GM11168 (cell line): Measurements from ENCODE around the gene CAP2.
"Not testable (repeated sequence)": the region's sequence is repeated elsewhere in the genome, so short reads cannot be mapped to it uniquely, and the experiment has no call there.

Source experiments
- in situ Hi-C: fragments of 300-500 bp; cut with MboI; formaldehyde crosslinking; loops from one replicate; pipeline ENCODE4 v1.12.0; 2022; ENCODE audit warnings: low sequenced_read_pairs; ENCODE audit not compliant: unreplicated experiment

Gene CAP2

DNA sequence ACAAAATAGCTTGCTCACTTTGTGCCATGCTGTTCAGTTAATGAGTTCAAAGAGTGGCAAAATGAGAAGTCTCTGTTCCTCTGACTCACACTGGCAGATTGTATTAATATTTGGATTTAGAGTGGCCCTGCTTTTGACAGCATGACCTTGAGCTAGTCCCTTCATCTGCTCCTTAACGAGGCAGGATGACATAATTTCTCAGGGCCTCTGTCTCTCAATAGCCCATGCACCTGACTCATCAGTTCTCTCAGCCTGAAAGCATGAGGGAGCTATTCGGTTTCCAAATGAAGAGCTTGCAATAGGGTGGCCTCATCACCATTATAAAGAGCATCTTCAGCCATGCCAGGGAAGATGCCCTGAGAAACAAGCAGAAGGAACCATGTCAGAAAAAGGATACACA is 38.2 kb downstream of the CAP2 start:
- in situ Hi-C loops, result no loop called here

DNA sequence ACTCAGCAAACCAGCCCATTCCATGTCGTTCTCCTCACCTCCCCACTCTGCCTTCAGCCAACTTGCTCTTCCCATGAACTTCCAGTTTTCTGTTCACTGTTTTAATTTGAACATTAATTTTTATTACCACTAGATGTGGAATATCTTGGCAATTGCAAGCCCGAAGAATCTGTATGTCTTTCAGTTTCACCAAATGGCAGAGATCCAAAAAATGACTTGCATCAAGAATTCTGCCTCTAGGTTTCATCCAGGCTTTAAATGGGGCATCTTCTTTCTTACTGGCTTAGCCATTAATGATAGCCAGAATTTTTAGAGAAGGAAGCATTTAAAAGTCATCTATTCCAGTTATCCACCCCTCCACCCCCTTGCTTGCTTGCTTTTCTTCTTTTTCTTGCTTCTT is 39.0 kb downstream of the CAP2 start:
- in situ Hi-C loops, result no loop called here

DNA sequence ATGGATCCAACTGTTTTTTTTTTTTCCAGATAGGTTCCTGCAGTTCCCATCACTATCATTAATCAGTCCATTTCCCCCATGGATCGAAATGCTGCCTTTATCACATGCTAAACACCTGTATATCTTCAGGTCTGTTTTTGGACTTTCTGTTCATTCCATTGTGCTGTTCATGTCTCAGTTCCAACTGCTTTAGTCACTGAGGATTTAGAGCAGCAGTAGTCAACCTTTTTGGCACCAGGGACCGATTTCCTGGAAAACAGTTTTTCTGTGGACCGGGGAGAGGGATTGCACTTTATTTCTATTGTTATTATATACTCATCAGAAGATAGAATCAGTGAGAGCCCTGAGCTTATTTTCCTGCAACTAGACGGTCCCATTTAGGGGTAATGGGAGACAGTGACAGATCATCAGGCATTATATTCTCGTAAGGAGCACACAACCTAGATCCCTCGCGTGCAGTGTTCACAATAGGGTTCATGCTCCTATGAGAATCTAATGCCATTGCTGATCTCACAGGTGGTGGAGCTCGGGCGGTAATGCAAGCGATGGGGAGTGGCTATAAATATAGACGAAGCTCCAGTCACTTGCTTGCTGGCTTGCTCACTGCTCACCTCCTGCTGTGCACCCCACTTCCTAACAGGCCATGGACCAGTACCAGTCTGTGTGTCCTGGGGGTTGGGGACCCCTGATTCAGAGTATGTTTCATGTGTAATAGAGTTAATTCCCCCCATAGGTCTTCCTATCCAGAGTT is 46.0 kb downstream of the CAP2 start:
- in situ Hi-C loops, result no loop called here

DNA sequence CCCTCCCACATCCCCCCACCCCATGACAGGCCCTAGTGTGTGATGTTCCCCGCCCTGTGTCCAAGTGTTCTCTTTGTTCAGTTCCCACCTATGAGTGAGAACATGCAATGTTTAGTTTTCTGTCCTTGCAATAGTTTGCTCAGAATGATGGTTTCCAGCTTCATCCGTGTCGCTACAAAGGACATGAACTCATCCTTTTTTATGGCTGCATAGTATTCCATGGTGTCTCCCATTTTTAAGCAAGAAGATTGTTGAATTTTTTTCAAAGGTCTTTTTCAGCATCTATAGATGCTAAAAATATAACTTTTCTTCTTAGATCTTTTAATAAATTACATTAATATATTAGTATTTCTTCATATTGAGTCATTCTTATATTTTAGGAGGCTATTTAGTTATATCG is 47.4 kb downstream of the CAP2 start:
- in situ Hi-C loops, result not testable (repeated sequence)

DNA sequence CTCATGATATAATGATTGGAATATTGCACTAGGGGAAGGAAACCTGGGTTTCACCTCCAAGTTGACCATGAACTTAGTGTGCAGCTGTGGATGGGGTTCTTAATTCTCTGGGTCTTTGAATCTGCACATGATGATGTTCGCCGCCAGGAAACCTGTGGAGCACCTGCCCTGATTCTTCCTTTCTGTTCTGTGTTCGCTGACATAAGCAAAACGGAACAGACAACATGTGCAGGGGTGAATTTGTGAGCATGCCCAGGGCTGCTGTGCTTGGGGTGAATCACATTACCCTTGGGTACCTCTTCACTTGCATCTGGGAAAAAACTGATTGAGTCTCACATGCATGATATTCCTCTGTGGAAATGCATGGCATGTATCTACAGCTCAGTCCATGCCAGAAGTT is 48.8 kb downstream of the CAP2 start:
- in situ Hi-C loops, result no loop called here

DNA sequence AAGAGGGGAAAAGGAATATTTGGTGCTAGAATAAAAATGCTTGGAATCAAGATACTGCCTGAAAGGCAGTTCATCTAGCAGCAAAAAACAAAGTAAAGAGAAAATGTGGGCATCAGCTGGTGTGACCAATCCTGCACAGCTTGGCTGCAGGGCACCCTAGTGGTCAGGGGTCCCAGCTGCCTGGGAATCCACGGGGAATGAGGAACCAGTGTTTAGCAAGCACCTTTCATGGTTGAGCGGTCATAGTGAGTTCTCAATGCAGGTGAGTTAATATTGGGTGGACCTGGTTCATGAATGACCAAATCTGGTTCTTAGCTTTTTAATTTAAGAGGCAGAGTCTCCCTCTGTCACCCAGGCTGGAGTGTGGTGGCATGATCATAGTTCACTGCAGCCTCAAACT is 53.3 kb downstream of the CAP2 start:
- in situ Hi-C loops, result no loop called here

DNA sequence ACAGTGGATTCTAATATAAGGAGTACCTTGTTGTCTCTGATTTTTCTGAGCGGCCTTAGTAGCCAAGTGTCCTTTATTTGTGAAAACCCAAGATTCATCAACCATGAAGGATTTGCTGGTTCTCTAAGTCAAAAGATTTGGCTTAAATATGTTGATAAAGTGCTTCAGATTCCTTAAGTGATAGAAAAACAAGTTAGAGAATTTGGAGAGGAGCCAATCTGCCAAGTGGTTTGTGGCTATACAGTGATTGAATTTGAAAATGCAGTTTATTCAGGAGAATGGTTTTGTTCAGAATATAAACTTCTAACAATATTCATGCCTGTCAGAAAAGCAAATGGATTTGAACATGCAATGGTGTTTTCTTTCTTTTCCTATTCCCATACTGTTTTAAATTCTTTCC is 54.8 kb downstream of the CAP2 start:
- in situ Hi-C loops, result no loop called here

DNA sequence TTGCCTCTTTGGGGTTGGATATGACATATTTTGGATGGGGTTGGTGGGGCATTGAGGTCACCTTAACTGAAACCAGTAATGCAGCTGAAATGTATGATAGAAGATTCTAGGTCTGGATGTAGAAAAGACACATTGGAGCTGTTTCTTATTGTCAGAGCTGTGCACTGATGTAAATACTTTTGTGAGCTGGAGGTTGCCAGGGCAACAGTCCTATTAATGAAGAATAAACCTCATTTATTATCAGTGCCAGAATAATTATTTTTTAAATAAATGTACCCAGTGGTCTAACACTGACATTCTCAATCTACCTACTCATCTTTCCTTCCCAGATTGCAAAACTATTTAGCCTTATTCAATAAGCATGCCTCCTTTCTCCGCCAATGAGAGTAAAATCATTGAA is 57.0 kb downstream of the CAP2 start:
- in situ Hi-C loops, result no loop called here

DNA sequence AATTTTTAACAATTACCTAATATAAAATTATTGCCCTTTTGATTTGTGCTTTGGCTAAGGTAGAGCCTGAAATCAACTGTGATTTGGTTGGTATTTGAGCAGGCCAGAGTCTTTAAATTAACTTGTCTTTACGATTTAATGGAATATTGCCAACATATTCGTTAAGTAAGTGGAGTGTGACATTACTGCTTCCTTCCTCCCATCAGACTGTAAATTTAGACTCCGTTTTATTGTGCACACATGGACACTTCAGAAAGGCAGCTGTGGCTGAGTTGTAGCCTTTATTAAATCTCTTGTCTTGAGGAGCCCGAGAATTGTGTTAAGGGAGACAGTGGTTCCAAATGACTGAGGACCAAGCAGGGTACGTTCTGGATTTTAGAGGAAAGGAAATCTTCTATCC is 57.4 kb downstream of the CAP2 start:
- in situ Hi-C loops, result no loop called here

DNA sequence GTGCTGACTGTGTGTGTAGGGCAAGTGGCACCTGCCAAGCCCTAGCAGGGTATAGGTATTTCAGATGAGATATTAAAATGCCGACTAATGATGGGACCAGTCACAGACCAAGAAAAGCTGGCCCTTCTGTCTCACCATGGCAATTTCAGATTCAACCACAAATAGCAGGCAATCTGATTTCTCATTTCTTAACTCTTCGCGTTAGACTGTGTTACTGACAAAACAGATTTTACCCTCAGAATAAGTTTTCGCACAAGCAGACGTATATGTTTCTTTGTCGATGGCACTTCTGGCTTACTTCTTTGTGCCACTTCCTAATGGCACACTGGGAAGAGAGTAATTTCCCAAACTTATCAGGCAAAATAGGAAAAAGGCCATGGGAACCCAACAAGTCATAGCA is 58.7 kb downstream of the CAP2 start:
- in situ Hi-C loops, result no loop called here

DNA sequence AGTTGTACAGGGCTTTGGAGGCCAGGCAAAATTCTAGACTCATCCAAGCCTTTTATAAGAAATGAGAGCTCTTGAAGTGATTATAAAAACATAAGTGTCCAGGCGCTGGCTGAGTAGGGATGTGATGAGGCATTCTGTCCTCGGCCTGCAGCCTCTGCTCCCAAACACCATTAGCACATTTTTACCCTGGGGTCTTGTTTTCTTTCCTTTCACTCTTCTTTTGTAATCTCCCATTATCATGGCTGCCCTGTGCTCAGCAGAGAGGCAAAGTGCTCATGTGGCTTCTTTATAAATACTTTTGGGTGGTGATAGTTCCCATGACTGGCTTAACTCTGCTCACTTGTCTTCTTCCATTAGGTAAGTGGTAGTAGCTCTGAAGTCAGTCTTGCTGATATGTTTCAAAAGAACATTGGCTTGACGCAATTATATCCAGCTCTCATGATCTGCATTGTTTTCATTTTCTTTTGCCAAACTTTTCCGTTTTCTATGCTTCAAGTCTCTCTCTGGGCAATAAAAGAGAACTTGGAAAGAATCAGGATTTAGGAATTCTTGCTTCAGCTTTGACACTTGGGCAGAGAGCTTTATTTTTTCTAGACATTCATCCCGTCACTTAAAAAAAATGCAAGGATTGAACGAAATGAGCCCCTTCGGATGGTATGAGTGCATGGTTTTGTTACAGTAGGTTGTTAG is 61.1 kb downstream of the CAP2 start:
- in situ Hi-C loops, result no loop called here

DNA sequence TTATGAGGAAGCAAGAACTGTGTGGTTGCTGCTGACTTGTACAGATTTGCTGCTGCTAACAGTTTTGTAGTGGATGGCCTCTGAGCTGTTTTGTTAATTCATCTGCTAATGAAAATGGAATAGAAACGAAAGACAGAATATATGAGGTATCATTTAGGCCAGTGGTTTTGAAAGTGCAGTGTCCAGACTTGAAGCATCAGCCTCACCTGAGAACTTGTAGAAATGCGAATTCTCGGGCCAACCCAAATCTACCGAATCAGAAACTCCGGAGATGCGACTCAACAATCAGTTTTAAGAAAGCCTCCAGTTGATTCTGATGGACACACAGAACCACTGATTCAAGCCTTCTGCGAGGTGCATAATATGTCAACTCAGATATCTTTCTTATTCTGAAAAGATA is 62.5 kb downstream of the CAP2 start:
- in situ Hi-C loops, result no loop called here

DNA sequence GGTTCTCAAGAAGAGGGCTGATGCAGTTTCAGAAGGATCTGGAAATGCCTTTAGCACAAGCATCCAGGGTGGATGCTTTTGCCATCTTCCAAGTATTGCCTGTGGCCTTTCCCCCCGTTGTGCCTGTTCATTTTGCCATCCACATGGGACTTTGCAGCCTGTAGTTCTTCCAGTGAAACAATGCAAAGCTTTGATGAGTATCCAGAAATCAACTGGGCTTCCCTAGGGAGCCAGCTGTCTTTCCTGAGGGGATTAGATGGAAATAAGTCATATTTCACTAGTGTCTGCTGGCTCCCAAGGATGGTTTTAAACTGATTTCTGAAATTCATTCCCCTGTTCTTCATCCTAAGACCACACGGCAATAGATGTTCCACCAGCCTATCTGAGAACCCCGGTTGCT is 63.3 kb downstream of the CAP2 start:
- in situ Hi-C loops, result no loop called here

DNA sequence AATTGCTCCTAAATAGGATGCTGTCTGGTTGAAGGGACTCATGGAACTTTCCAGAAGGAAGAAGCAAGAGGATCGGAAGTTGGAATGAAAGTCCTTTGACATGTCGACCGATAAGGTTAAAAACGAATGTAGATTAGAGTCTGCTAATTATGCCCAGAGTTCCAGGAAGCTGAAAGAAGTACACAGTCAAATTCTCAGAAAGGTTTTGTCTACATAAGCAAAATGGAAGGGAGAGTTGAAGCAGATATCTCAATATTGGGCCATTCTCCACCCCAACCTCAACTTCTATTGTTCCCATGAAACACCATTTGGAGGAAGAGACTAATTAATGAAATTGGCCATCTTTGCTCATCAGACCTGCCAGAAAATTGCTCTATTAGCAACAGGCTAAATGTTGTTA is 64.0 kb downstream of the CAP2 start:
- in situ Hi-C loops, result no loop called here

DNA sequence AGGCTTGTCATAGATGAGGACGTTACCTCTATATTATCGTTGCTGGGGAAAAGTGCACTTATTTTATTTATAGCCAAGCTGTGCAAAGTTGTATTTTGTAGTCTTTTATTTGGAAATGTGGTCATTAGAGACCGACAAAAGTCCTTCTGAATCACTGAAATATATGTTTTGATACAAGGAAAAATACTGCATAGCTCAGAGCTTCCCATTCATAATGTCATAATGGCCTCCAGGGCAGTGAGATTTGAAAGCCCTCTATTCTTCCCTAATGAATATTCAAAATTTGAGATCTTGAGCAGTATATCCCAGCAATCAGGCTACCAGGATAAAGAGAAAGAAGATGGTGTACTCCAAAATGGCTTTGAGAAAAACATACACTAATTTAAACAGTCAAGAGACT is 64.6 kb downstream of the CAP2 start:
- in situ Hi-C loops, result no loop called here

DNA sequence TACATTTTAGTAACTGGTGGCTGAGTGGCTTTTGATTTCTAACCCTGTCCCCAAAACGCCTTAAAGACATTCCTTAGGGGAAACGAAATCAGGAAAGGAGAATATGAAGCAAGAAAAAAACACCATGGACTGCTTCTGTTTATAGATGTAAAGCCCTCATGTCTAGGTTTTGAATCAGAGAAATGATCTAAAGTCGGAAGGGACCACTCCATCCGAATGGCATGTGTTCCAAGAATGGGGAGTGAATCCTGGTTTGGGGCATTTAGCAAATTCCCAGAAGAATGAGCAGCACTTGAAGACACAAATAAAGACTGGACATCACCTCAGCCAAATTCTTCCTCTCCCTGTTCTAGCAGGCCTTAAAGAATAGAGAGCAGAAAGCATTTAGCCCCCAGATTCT is 65.6 kb downstream of the CAP2 start:
- in situ Hi-C loops, result no loop called here

DNA sequence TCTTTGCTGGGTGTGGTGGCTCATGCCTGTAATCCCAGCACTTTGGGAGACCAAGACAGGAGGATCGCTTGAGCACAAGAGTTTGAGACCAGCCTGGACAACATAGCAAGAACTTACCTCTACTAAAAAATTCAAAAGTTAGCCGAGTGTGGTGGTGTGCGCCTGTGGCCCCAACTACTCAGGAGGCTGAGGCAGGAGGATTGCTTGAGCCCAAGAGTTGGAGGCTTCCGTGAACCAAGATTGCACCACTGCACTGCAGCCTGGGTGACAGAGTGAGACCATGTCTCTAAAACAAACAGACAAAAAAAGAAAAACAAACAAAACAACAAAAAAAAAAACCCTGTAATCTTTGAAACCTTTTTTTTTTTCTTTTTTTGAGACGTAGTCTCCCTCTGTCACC is 67.5 kb downstream of the CAP2 start:
- in situ Hi-C loops, result no loop called here

DNA sequence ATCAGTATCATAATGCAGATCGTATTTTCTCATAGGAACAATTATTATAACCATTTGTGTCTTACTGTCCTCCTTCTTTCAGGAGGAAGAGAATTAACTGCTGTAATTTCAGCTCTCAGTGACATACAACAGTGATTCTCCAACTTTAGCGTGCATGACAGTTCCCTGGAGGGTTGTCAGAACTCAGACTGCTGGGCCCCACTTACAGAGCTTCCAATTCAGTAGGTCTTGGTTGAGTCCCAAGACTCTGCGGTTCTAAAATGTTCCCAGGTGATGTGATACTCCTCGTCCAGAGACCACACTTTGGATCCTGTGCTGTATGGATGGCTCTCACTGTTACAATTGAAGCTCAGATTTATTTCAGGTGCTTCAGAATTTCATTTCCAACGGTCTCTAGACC is 72.8 kb downstream of the CAP2 start:
- in situ Hi-C loops, result no loop called here

DNA sequence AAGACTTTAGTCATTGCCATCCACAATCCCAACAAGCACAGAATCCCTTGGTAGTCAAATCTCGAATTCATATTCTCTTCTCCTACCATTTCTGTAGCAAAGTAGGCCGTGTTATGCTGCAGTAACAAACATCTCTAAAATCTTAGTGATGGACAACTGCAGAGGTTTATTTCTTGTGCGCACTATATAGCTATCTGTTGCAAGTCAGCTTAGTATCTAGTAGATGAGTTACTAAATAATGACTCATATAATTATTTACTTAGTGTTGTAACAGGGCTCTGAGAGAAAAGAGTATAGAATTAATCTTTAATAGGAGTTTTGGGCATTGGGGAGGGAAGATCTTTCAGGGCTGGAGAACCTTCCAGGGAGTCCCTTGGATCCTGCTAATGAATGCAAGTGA is 73.3 kb downstream of the CAP2 start:
- in situ Hi-C loops, result no loop called here

DNA sequence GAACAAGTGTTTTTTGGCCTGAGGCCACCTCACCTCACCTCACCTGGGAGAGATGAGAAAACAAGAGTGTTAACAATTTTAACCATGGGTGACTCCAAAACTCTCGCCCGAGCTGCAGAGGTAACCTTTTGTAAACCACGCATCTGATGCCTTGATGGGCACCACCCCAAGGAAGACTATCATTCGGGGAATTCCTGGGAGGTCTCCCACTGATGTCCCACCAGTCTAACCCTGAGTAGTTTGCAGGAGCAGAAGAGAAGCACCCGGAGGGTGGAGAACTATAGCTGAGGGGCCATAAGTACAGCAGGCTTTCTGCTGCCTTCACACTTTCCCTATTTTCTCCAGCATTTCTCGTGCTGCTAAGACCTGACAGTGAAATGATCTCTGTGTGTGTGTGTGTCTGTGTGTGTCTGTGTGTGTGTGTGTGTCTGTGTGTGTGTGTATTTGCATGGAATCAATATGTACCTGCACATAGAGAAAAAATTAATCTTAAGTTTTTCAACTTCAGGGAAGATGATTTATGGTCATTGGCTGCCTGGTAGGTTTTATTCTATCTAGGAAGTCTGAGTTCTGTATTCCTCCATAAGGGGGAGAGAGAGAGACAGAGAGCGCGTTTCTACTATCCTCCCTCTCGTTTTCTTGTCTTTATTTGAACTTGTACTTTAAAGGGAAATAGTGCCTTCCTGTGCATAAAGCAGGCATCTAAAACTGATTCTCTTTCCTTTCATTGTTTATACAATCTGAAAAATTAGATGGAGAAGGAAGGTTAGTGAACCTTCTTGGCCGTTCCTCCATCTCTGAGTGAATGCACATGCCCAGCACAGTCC is 75.8 kb downstream of the CAP2 start:
- in situ Hi-C loops, result no loop called here

DNA sequence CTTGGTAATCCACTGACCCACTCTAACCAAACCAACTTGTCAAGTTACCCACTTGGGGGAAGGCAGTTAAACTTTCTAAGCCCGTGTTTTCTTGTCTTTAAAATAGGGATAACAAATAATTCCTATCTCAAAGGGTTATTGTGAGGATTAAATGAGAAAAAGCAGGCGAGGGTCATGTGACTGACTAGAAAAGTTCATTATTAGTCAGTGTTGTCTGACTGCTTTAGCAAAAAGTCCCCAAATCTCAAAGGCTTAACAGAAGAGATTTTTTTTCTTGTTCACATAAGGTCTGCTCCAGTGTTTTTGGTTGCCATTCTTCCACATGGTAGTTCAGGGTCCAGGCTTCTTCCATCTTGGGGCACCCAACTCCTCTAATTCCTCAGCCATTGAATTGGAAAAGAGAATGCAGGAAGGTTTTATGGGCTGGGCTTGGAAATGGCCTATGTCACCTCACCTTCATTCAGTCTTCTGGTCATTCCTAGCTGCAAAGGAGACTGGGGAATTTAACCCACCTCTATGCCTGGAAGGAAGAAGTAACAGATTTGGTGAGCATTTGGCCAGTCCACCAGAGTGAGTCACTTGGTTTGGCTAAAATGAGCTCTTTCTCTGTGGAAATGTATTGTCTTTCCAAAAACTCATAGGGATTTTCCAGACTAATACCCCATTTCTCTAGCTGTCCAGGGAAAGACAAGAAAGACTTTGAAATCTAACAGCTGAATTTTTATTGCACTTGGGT is 77.0 kb downstream of the CAP2 start:
- in situ Hi-C loops, result no loop called here
